GM21381 (cell line): ENCODE data around the gene SGIP1.
"Not testable (repeated sequence)": the region's sequence is repeated elsewhere in the genome, so short reads cannot be mapped to it uniquely, and the experiment has no call there.

Experiments
- ATAC-seq: cut with Tn5 transposase; IDR thresholded peaks from one replicate; pipeline ENCODE4 v1.9.1; 2021; ENCODE audit warnings: mild to moderate bottlenecking, moderate library complexity; ENCODE audit not compliant: unreplicated experiment

The SGIP1 gene

GRCh38 chr1:66552287-66552686 is 18.3 kb downstream of the SGIP1 start:
- ATAC-seq, result no peak

- ATAC-seq, result no peak
Observed at GRCh38 chr1:66552829-66553228, 18.9 kb downstream of the SGIP1 start.

- ATAC-seq, result no peak
Observed at GRCh38 chr1:66553846-66554245, 19.9 kb downstream of the SGIP1 start.

DNA sequence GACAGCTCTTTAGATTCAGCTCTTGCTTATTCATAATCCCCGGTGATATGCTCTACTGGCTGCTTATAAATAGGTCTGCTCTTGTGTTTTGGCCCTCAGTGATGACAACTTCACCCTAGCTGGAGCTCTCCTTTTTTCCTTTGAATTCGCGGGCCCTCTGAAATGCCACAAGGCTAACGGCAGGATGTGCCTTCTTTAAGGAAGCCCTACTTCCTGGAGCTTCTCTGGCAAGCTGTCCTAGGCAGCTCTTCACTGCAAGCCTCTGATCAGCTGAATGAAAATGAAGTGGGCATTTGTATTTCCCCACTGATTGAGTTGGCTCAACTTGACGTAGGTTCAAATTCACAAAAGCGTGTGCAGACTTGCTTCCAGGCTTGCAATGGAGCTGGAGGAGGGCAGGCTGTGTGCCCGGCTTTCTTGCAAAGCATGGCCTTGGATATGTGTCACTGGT is 22.2 kb downstream of the SGIP1 start:
- ATAC-seq, result no peak

DNA sequence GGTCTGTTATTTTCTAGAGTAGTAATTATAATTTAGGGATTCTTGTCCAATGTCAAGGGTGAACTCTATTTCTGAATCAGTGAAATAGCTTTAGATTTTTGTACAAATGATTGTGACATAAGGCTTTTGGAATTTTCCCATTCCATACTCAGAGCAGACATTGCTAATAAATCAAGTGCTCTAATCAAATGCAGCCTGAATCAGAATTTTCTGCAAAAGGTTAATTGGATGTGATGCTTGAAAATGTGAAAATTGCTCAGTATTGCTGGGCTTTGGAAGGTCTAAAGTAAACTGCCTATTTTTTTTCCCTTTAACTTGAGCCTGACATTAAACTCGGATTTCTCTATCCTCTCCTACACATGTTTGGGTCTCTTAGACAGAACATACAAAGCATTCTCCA is 23.2 kb downstream of the SGIP1 start:
- ATAC-seq, result no peak

- no peak for ATAC-seq
Observed at GRCh38 chr1:66559517-66559916, 25.6 kb downstream of the SGIP1 start.

GRCh38 chr1:66562561-66562960 is 28.6 kb downstream of the SGIP1 start:
- no peak for ATAC-seq

- ATAC-seq, result no peak
Observed at GRCh38 chr1:66563094-66563800, 29.3 kb downstream of the SGIP1 start.

DNA sequence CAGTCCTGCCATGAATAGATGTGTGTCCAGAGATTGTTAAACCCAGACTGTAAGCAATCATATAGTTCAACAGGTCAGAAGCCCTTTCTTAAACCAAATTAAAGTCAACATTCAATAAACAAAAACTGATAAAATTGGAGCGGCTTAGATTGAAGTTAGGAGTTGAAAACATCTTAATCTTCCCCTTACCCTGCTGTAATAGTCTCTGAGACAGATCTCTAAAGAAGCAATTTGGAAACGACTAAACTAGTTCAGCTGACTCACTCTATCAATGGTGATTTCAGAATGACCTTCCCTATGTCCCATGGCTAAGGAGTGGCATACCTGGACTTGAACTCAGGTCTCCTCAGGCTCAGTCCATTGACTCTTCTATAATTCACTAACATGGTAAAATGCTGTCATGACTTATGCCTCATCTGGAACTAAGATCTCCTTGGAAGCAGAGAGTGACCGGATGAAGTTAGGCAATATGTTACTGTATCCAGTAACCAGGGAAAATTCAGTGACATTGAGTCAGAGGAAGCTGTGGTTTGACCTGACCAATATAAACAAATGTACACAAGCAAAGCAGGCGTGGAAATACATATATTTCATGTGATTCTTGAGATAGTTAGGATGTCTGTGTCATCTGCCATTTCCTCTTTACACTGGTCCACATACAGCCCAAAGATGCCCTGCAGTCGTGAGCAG is 30.1 kb downstream of the SGIP1 start:
- no peak for ATAC-seq

GRCh38 chr1:66570196-66570595 is 36.2 kb downstream of the SGIP1 start:
- no peak for ATAC-seq

DNA sequence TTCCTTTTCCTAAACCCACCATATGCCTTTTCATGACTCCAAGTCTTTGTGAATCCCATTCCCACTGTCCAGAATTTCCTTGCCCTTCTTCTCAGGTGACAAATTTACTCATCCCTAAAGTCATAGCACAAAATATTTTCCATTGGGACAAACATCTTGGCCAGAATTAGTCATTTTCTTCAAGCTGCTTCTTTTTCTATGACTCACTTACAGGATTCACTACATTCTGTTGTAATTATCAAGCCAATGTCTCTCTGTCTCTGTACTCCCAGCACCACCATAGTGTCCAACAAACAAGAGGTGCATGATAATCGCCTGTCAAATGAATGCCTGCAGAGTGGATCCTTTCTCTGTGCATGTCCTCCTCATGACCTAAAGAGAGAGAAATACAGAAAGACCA is 37.8 kb downstream of the SGIP1 start:
- no peak for ATAC-seq

DNA sequence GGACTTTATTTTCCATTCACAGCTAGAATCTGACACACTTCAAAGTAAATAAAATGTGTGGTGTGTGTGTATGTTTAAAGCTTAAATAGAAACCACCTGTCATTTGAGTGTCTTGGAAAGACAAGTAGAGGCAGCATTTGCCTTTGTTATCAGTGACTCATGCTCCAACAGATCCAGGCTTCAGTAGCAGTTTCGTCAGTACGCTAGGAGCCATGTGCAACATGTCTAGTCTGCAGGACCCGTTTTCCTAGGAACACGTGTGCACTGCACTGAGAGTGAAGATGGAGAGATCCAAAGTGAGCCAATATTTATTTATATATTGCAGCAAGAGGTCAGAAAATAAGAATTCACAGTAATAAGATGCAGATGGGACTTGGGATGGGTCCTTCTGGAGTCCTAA is 41.8 kb downstream of the SGIP1 start:
- ATAC-seq, result no peak

DNA sequence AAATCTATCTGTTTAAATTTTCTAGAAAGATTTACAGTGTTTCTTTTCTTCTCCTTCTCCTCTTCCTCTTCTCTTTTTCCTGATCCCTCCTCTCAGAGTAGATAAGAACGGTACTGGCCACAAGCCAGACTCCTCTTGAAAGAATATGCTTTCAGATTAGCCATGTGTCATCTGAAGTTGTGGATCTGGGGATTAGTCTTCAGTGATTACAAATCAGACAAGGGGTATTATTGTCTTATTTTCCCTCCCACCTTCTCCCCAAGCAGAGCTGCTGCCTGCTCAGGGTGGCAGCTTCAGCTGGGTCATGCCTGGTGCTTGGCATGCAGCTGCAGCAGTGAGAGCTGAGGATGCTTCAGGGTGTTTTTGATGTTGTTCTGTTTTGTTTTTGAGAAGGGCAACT is 42.7 kb downstream of the SGIP1 start:
- ATAC-seq, result no peak

DNA sequence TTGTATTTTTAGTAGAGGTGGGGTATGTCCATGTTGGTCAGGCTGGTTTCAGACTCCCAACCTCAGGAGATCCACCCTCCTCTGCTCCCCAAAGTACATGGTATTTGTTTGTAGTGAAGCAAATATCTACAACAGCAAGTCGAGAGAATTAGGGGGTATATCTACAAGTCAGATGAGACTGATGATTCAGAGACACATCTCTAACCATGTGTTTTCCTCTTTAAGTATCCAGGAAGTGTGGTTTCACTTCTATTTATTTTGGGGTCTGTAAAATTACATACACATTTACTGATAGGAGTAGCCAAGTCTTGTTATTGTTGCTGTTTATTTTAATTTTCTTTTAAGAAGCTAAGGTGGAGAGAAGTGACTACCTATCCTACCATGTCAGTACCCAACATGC is 44.9 kb downstream of the SGIP1 start:
- no peak for ATAC-seq

DNA sequence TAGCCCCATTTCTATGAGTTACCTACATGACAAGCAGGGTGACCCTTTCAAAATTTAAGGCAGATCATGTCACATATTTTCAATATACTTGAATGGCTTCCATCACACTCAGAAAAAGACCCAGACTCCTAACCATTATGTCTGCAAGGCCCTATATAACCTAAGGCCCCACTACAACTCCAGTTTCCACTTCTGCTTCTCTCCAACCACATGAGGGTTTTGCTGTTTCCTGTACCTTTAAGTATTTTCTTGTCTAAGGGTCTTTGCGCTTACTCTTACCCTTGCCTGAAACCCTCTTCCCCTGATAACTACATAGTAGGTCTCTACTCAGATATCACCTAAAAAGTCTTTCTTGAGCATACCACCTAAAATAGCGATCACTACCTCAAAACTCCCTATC is 46.1 kb downstream of the SGIP1 start:
- ATAC-seq, result no peak

DNA sequence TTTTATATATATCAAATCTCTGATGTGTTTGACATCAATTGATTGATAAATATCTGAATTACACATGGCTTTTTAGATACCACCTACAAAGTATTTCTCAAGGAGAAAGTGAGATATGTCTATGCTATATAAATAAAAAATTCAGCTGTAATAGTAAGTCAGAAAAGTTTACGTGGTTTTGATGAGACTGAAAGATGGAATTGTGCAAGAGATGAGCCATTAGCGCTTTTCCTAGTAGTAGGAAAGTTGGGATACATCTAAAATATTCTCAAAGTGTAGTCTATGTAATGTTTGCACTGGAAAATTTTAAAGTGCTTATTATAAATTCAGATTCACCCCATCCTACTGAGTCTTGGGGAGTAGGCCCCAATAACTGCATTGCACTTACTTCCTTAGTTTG is 49.1 kb downstream of the SGIP1 start:
- no peak for ATAC-seq

DNA sequence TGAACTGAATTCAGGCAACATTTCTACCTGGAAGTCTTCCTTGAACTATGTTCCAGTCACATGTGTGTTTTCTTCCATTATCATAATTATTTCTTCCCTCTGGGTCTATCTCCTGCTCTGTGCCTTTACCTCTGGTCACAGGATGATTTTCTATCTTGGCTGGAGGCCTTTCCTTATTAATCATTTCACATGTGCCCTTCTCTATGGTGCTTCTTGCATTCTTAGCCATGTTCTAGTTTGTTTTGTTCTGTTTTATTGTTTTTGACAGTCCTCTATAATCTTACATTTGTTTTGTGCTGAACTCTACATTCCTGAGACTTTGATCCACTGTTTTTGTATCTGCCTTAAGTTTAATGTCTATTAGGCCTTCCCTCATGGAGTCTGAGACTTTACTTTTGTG is 51.0 kb downstream of the SGIP1 start:
- no peak for ATAC-seq

DNA sequence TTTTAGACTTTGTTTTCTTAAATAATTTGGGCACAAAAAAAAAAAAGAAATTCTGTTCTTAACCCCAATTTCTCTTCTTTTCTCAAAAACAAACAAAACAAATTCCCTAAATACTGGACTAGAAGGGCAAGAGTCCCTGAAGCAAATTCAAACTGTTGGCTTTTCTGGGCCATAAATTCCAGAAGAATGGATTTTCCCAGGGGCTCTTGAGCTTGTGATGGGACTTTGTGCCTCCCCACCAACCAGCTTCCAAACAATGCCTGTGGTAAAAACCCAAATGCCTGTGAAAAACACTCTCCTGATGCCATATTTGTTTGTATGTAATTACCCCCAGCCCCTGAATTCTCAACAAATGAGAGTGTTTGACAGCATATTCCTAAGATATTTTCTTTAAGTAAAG is 55.4 kb downstream of the SGIP1 start:
- no peak for ATAC-seq

DNA sequence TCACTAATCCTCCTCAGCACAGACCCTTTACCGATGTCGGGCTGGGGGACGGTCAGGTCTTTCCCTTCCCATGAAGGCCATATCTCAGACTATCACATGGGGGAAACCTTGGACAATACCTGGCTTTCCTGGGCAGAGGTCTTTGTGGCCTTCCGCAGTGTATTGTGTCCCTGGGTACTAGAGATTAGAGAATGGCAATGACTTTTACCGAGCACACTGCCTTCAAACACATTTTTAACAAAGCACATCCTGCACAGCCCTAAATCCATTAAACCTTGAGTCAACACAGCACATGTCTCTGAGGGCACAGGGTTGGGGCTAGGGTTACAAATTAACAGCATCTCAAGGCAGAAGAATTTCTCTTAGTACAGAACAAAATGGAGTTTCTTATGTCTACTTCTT is 58.2 kb downstream of the SGIP1 start:
- ATAC-seq, result not testable (repeated sequence)

- no peak for ATAC-seq
Observed at GRCh38 chr1:66596191-66596590, 62.2 kb downstream of the SGIP1 start.

DNA sequence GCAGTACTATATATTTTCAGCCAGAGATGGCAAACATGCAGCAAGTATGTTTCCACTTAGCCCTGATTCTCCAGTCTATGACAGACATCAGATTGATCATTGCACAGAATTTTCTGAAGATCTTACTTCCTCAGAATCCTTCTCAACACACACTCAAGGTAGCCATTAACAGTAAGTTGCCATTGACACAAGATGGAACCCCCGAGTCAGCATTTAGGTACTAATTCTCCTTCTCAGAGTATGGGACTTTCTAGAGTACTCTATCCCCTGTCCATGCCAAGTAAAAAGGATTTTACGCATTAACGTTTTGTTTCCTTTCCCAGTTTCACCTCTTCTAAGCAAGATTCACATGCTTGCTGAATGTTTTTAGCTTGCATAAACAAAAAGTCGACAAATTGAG is 63.5 kb downstream of the SGIP1 start:
- no peak for ATAC-seq

DNA sequence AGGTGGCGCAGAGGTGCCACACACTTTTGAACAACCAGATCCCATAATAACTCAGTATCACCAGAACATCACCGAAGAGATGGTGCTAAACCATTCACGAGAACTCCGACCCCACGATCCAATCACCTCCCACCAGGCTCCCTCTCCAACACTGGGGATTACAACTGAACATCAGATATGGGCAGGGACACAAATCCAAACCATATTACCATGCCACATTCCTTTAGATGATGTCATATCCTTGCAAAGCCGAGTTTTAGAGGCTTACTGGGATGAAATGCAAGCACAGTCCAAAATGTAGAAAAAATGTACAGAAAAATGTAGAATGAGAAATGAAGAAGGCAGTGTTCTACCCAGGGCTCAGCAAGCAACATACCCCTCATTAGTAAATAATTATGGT is 64.7 kb downstream of the SGIP1 start:
- no peak for ATAC-seq

DNA sequence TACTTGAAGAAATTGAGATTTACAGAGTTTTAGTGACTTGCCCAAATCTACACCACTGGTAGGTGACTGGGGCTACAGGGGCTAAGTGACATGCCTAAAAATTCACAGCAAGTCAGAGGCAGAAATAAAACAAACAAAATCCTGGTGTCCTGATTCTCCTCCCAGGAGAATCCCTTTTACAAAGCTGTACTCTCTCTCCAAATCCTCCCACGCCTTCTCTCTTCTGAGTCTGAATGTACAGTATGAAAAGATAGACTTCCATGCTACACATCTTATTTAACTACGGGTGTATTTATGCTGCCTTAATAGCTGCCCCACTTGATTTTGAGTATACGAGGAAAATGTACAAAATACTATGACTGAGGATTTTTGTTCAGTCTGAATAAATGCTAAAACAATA is 65.4 kb downstream of the SGIP1 start:
- no peak for ATAC-seq
